Left cardiac atrium (tissue), 4 donors: ENCODE results near the gene CXCL17. TPM values are rescaled to one million over a fixed set of nuclear protein-coding genes. Genes with fewer than 3 reads are reported as not detected.
"Not testable (repeated sequence)": the region's sequence is repeated elsewhere in the genome, so short reads cannot be mapped to it uniquely, and the experiment has no call there.

Source experiments
- ATAC-seq, 2 donors: fragments of 200-7000 bp; cut with Tn5 transposase; one replicate each; pipeline ENCODE4 v1.9.1; 2020; ENCODE audit warnings: mild to moderate bottlenecking in 2 of 2, moderate library complexity in 2 of 2
- DNase-seq: peaks from one replicate; pipeline ENCODE4 v3.0.0-alpha.2; 2020
- intact Hi-C, 2 donors: fragments of 100-400 bp; cut with DNase I; formaldehyde crosslinking; loops; one replicate each; pipeline versions ENCODE4 v1.14.1 to v1.15.1; 2022 to 2023
- total RNA-seq, 2 donors: library from RNA; stranded (reverse); fragmentation: NEBNext Ultra II Directional; extraction: Animal tissue kit (Norgen Biotek cat#: 25700); gene quantifications; one replicate each; pipeline ENCODE4 v1.2.1, GENCODE V29; 2021
- donor health status: DM: no; HTN: yes; CAD: no.
- donor health status: DM: no; HTN: yes; CAD: no; lungs with severe emphysema.
- donor health status: DM: yes; HTN: yes; CAD: no.
- donor health status: Dilated cardiomyopathy.

The CXCL17 gene
- total RNA-seq, 2 donors from 2014 or later: not detected

DNA sequence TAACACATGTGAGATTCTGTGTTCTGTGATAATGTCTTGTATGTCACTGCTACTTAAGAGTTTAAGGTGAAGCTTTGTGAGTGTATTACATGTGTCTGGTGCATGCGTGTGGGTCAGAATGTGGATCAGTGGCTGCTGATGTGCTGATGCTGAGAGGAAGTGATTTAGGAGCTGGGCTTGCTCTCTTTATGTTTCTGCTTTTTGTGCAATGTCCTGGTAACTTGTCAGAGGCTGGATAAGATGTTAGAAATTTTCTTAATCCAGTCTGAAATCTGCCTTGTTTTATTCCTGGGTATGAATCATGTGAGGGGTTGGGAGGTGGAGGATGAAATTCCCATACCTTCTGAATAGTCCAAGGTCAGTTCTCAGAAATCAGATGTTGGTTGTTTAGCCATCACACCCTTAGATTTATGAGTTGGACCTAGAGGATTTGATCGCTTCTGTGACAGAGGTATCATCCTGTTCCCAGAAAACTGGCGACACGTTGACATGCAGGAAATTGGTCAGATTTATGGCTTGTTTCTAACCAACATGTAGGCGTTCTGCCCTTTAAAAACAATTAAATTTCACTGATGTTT lies 24.5 kb upstream of the CXCL17 start:
- DNase-seq (no peak), ATAC-seq (peak in 1 of 2 donors; percentile 11)
- intact Hi-C loops: loop anchor here in 1 of 2 donors (5.0 kb wide), 1 partner anchor 40 kb away; no protein-coding TSS in a partner anchor

DNA sequence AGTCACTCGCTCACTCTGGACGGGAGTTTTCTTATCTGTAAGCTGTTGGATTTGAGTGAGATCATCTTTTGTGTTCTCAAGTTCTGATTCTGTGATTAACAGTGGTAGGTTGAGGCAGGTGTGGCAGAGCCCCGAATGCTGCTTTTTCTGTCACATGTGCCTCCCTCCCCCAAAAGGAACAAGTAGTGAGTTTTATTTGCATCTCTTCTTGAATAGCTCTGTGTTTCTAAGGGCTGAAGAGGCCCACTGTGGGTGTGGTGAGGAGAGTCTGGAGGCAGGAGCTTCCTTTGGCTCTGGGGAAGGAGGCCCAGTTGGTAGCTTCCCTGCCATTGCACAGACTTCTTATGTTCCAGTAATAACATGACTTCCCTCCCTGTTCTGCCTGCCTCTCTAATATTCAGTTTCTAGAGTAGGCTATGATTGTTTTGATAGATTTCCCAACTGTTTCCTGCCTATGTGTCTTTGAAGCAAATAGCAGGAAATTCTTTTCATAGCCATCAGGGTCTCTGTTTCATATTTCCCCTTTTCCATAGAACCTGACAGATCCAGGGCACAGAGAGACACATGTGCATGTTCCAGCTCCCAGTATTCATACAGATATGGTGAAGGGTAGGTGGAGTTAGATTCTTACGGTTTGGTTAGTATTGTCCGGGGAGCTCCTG lies 23.9 kb upstream of the CXCL17 start:
- ATAC-seq: peak in 1 of 2 donors; percentile 18
- DNase-seq: no peak
- intact Hi-C loops: loop anchor here in 1 of 2 donors (5.0 kb wide), 1 partner anchor 41 kb away; no protein-coding TSS in a partner anchor

- DNase-seq (no peak), ATAC-seq (no peak)
- intact Hi-C loops: loop anchor here in 1 of 2 donors (5.0 kb wide), 1 partner anchor 41 kb away; no protein-coding TSS in a partner anchor
Measured at GRCh38 chr19:42465827-42466280, 23.1 kb upstream of the CXCL17 start.

GRCh38 chr19:42461700-42462324 lies 19.1 kb upstream of the CXCL17 start:
- DNase-seq: no peak
- intact Hi-C loops: no loop called here
- ATAC-seq: peak in 1 of 2 donors; percentile 54

GRCh38 chr19:42461231-42461630 lies 18.5 kb upstream of the CXCL17 start:
- intact Hi-C loops, DNase-seq, ATAC-seq: not testable (repeated sequence)

DNA sequence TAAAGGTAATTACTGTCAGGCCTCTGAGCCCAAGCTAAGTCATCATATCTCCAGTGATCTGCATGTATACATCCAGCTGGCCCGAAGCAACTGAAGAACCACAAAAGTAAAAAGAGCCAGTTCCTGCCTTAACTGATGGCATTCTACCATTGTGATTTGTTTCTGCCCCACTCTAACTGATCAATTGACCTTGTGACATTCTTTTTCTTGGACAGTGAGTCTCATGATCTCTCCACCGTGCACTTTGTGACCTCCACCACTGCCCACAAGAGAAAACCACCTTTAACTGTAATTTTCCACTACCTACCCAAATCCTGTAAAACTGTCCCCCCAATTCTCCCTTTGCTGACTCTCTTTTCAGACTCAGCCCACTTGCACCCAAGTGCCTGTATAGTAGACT lies 17.2 kb upstream of the CXCL17 start:
- intact Hi-C loops: no loop called here
- ATAC-seq: no peak
- no peak for DNase-seq

DNA sequence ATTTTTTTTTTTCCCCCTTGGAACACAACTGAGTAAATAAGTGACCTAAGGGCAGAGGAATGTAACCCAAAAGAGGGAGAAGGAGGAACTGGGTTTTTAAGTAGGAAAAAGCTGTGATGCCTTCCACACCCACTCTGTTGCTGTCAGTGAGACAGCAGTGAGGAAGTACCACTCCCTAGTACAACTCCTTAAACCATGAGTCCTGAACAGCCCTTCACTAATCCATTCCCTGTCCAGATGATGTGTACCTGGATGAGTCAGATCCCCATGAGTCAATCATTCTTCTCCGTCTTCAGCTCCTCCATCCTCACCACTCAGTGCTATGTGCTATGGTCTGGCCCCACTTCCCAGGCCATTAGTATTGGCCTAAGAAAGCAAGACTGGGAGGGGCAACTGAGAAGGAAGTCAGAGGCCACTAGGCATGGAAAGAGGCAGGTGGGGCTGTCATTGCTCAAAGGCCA lies 12.9 kb upstream of the CXCL17 start:
- peak in 1 of 2 donors; percentile 68 for ATAC-seq
- no peak for DNase-seq
- intact Hi-C loops: no loop called here

GRCh38 chr19:42455086-42455485 lies 12.3 kb upstream of the CXCL17 start:
- intact Hi-C loops: no loop called here
- DNase-seq (no peak), ATAC-seq (no peak)

- no peak for ATAC-seq
- intact Hi-C loops: loop anchor here in 1 of 2 donors (5.0 kb wide), 2 partner anchors 145 to 325 kb away; no protein-coding TSS in a partner anchor
- no peak for DNase-seq
Measured at GRCh38 chr19:42452590-42452989, 9.8 kb upstream of the CXCL17 start.

DNA sequence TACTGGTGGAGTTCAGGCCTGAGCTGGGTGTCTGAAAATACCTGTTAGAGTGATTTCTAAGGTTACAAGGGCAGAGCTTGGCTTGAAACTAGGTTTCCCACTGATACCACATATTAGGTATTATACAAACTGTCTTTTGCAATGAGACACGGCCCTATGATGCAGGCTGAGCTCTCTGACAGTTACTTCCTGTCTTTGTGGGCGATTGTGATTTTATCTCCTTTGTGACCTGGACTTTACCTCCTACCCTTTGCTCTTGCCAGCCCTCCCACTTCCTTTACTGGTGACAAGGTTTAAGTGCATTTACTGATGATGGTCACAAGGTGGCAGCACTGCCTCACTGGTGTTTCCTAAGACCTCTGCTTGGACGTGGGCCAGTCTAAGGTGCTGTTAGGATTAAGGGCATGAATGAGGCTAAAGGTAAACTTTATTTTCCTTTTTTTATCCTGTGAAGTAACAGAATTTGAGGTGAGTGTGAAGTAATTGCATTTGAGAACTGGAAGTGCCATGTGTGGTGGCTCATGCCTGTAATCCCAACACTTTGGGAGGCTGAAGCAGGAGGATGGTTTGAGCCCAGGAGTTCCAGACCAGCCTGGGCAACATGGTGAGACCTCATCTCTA lies 7.7 kb upstream of the CXCL17 start:
- peak; percentile 86 for DNase-seq
- intact Hi-C loops: loop anchor here (1.0 to 5.0 kb wide), 4 partner anchors 78 to 327 kb away; partner anchors contain the start of gene CEACAM1 (in 1 of the 2)
- ATAC-seq: peak; percentile 84 to 90

GRCh38 chr19:42448306-42448705 lies 5.6 kb upstream of the CXCL17 start:
- ATAC-seq, intact Hi-C loops, DNase-seq: not testable (repeated sequence)

GRCh38 chr19:42445948-42446347 lies 3.2 kb upstream of the CXCL17 start:
- intact Hi-C loops: no loop called here
- ATAC-seq (no peak), DNase-seq (no peak)

- ATAC-seq: no peak
- DNase-seq: no peak
- intact Hi-C loops: no loop called here
Measured at GRCh38 chr19:42443944-42444398, 1.2 kb upstream of the CXCL17 start.

DNA sequence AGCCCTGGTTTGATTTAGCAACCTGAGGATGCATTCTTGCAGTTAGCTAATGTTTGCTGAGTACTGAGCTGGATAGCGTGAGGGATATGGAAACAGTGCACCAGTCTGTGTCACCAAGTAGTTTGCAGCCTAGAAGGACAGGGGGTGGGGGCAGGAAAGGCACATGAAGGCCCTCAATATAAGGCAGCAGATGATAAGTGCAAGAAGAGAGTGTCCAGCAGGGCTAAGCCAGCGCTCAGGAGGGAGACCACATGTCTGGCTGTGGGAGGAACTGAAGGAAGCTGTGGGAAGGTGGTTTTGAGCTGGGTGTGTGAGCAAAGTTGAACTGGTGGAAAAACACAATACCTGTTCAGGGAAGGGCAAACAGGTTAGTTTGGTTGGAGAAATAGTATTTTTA lies 1.7 kb downstream of the CXCL17 start:
- DNase-seq (no peak), ATAC-seq (peak in 1 of 2 donors; percentile 9)
- intact Hi-C loops: no loop called here

DNA sequence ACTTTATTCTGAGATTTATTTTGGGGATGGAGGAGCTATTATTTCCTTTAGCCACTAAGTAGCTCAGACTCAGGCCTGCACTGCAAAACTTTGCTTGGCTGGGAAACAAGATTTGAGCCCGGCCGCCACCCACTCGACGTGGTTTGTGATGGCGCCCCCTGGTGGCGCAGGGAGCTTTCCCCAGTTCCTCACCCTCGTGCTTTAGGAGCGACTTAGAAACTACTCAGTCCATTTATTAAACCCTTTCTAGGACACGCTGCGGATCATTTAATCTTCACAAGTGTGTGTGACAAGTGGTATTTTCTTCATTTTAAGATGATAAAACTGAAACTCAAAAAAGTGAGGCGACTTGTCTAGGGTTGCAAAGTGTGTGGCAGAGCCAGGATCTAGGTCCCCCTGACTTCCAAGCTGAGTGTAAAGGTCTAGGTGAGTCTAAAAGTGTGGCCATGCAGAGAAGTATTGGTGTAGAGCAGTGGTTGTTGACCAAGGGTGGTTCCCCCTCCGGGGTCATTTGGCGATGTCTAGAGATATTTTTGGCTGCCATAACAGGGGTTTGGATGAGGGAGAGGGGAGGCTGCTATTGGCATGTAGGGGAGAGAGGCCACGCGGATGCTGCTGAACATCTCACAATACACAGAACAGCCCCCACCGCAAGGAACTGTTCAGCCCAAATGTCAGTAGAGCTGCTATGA lies 2.2 kb downstream of the CXCL17 start:
- intact Hi-C loops: no loop called here
- ATAC-seq (peak; percentile 72 to 75), DNase-seq (peak; percentile 78)

GRCh38 chr19:42436006-42436405 lies 6.7 kb downstream of the CXCL17 start:
- intact Hi-C loops: no loop called here
- ATAC-seq: no peak
- DNase-seq: no peak

GRCh38 chr19:42435316-42435715 lies 7.4 kb downstream of the CXCL17 start:
- ATAC-seq: no peak
- DNase-seq: no peak
- intact Hi-C loops: no loop called here

GRCh38 chr19:42433503-42434260 lies 9.1 kb downstream of the CXCL17 start:
- intact Hi-C loops: no loop called here
- peak; percentile 91 for DNase-seq
- ATAC-seq: peak; percentile 87 to 88
